Activated naive CD8-positive, alpha-beta T cell treated with anti-CD3 and anti-CD28 coated beads, Interleukin-2, amount 10 ng/mL, durations not matched to agents 7 days and 5 days (primary cell): ENCODE data around the gene TGIF2. TPM values are rescaled to one million over a fixed set of nuclear protein-coding genes. Genes with fewer than 3 reads are reported as not detected.
A peak's percentile ranks its signal among the peaks of the same experiment; 100 is the strongest.

Experiments used
- ATAC-seq: fragments of 150-1000 bp; cut with Tn5 transposase; one replicate; pipeline ENCODE4 v1.10.0; 2021; ENCODE audit warnings: low read depth, moderate library complexity
- POLR2A ChIA-PET: fragments of 350-600 bp; sonication (Branson Sonifier 250); formaldehyde crosslinking; loops from one replicate; lab custom pipeline; 2021; ENCODE audit warnings: antibody characterized with exemption; lab: Charles Lee
- DNase-seq: peaks from one replicate; pipeline ENCODE4 v3.0.0; 2021
- H3K27ac Mint-ChIP-seq: one replicate; pipeline ENCODE4 v1.8.0; 2022; ENCODE audit warnings: mild to moderate bottlenecking, mixed read lengths
- H3K27me3 Mint-ChIP-seq: one replicate; pipeline ENCODE4 v1.8.0; 2022; ENCODE audit warnings: mild to moderate bottlenecking, moderate library complexity, mixed read lengths
- H3K36me3 Mint-ChIP-seq: one replicate; pipeline ENCODE4 v1.8.0; 2021; ENCODE audit warnings: mild to moderate bottlenecking, mixed read lengths
- H3K4me1 Mint-ChIP-seq: one replicate; pipeline ENCODE4 v1.8.0; 2021; ENCODE audit warnings: mixed read lengths
- H3K4me3 Mint-ChIP-seq: one replicate; pipeline ENCODE4 v1.8.0; 2022; ENCODE audit warnings: mild to moderate bottlenecking, moderate library complexity, mixed read lengths
- H3K9me3 Mint-ChIP-seq: one replicate; pipeline ENCODE4 v1.8.0; 2021; ENCODE audit warnings: mixed read lengths
- total RNA-seq, 2 experiments: library from RNA; stranded (reverse); gene quantifications; one replicate each; pipeline ENCODE4 v1.2.3, GENCODE V29; 2021

Gene TGIF2
- total RNA-seq, 2 experiments from 2014 or later = 32.2 to 33.1 TPM

GRCh38 chr20:36541768-36542488 lies 31.5 kb upstream of the TGIF2 start:
- Mint-ChIP-seq H3K27ac (no peak overlapping the region), H3K9me3 (no peaks in the 10 kb centered on the region), H3K36me3 (no peaks in the 10 kb centered on the region), H3K4me1 (peaks cover 2% of the 10 kb centered on the region), H3K27me3 (no peaks in the 10 kb centered on the region), H3K4me3 (no peak overlapping the region)
- ATAC-seq (no peak), DNase-seq (no peak)
- POLR2A ChIA-PET = no interaction called here

DNA sequence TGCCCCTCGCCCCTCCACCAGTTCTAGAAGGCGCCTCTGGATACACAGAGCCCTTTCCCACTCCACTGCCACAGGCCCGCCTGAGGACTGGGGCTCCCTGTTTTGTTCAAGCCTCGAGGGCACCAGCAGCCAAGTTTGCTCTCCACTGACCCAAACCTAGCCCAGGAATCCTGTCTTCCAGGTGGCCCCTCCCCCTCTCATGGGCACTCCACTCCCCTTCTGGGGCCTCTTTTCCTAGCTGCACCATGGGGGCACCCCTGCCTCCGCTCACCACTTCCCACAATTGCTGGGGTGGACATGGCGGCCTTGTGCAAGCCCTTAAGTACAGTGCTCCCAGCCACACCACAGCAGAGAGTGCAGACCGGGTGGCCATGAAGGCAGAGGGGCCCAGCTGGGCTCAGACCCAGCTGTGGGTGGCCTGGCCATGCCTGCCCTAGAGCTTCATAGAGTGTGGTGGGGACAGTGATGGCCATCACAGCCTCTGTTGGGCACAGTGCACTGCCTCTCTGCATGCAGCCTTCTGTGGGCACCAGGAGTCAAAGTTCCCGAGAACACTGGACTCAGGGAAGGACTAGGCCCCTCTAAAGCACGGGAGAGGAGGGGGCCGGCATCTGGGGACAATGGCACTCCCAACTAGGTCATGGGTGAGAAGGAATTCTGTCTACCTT lies 30.7 kb upstream of the TGIF2 start:
- POLR2A ChIA-PET = no interaction called here
- Mint-ChIP-seq H3K27me3 (no peaks in the 10 kb centered on the region), H3K9me3 (no peaks in the 10 kb centered on the region), H3K4me1 (peaks cover 2% of the 10 kb centered on the region), H3K36me3 (no peaks in the 10 kb centered on the region), H3K4me3 (no peak overlapping the region), H3K27ac (no peak overlapping the region)
- ATAC-seq (no peak), DNase-seq (no peak)

- H3K36me3 Mint-ChIP-seq = no peaks in the 10 kb centered on the region
- POLR2A ChIA-PET = interaction anchor here (0.6 kb wide), 2 partner anchors 53 to 552 kb away, joined by 3 to 5 read pairs; partner anchors contain the start of gene RBL1
- no peak overlapping the region for H3K4me3 Mint-ChIP-seq
- no peak for DNase-seq
- ATAC-seq = no peak
- no peaks in the 10 kb centered on the region for H3K27me3 Mint-ChIP-seq
- no peak overlapping the region for H3K27ac Mint-ChIP-seq
- H3K4me1 Mint-ChIP-seq = peaks cover 2% of the 10 kb centered on the region
- no peaks in the 10 kb centered on the region for H3K9me3 Mint-ChIP-seq
Observed at GRCh38 chr20:36543184-36544133, 29.9 kb upstream of the TGIF2 start.

DNA sequence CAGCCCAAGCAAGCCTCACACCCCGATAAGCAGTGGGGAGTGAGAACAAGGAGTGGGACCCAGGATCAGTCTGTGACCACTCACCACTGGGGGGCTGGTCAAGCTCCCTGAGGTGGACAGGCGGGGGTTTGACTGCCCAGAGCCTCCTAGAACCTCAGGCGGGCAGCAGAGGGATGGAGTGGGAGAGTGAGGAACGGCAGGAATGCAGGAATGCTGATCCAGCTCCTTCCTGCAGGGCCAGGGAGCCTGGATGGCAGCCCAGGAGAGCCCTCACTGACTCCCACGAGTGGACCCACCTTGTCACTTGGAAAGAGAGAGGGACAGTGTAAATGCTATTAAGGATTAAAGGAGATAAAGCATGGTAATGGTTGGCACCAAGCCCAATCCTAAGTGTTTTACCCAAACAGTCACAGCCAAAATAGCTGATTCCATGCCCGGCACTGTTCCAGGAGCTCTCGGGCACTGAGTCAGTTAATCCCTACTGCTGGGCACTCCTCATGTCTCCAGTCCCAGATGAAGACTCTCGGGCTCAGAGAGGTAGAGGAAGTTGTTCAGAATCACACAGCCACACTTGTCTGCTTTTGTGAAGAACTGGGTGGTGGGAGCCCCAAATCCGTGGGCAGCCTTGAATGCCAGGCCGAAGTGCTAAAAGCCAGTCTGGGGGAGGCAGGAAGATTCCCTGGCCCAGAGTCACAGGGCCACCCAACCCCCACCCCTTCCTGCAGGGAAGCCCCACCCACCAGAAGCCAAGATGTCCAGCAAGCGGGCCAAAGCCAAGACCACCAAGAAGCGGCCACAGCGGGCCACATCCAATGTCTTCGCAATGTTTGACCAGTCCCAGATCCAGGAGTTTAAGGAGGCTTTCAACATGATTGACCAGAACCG lies 29.0 kb upstream of the TGIF2 start:
- DNase-seq (no peak), ATAC-seq (no peak)
- H3K4me3 Mint-ChIP-seq = no peak overlapping the region
- H3K27ac Mint-ChIP-seq = no peak overlapping the region
- no peaks in the 10 kb centered on the region for H3K9me3 Mint-ChIP-seq
- H3K4me1 Mint-ChIP-seq = peaks cover 2% of the 10 kb centered on the region
- POLR2A ChIA-PET = interaction anchor here (0.6 kb wide), 2 partner anchors 52 to 551 kb away, joined by 3 to 5 read pairs; partner anchors contain the start of gene RBL1
- H3K27me3 Mint-ChIP-seq = no peaks in the 10 kb centered on the region
- H3K36me3 Mint-ChIP-seq = no peaks in the 10 kb centered on the region

DNA sequence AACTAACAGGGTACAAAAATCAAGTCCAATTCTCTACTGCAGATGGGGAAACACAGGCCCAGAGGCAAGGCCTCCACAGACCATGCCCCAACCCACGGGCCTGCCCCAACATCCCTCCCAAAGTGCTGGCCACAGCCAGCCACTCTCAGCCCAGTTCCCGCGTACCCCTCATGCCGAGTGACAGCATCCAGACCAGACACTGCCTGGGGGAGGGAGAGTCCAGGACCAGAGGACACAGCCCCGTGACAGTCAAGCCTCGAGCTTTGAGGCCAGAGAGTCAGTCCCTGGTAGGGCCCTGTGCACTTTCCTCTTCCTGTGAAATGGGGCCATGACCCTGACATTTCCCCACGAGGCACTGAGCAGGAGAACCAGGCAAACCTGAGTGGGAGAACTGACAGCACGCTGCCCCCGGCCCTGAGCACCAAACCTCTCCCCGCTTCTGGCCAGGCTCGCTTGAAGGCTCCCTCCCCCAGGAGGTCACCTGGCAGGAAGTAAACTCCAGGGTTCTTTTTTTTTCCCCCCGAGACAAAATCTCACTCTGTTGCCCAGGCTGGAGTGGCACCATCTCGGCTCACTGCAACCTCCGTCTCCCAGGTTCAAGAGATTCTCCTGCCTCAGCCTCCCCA lies 27.2 kb upstream of the TGIF2 start:
- H3K4me3 Mint-ChIP-seq = no peak overlapping the region
- no peak for ATAC-seq
- peaks cover 2% of the 10 kb centered on the region for H3K4me1 Mint-ChIP-seq
- no peak for DNase-seq
- no peaks in the 10 kb centered on the region for H3K9me3 Mint-ChIP-seq
- no peaks in the 10 kb centered on the region for H3K36me3 Mint-ChIP-seq
- no peaks in the 10 kb centered on the region for H3K27me3 Mint-ChIP-seq
- peak overlapping the region; percentile 48 for H3K27ac Mint-ChIP-seq
- POLR2A ChIA-PET = no interaction called here

DNA sequence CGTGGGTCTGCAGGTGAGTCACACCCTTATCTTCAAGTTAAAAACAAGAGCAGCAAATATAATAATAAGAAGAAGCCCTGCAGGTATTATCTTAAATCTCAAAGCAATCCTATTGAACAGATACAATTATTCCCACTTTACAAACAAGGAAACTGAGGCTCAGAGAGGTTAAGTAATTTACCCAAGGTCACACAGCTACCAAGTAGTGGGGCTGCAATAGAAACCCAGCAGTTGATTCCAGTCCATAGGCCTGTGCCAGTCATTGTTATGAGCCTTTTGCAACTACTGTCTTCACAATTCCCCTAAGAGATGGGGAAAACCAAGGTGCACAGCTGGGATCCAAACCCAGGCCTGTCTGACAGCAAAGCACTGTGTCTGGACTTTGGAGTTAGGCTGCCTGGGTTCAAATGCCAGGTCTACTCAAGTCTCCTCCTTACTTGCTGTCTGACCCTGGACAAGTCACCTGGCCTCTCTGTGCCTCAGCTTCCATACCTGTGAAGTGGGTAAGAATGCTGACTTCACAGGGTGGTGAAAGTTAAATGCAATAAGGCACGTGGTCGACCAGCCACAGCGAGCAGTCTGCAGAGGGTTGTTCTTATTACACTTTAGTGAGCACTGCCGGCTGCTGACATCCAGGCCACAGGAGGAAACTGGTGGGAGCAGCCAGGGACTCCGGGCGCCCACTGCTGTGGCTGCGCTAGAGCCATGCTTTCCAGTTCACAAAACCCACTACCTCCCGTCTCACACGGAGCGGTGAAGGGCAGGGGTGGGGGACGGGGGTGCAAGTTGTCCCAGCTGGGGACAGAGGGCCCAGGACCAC lies 26.0 kb upstream of the TGIF2 start:
- no peak overlapping the region for H3K27ac Mint-ChIP-seq
- no peak for DNase-seq
- no peaks in the 10 kb centered on the region for H3K36me3 Mint-ChIP-seq
- ATAC-seq = no peak
- H3K27me3 Mint-ChIP-seq = no peaks in the 10 kb centered on the region
- POLR2A ChIA-PET = interaction anchor here (0.6 kb wide), 1 partner anchor 36 kb away, joined by 3 read pairs; no protein-coding TSS in a partner anchor
- peaks cover 2% of the 10 kb centered on the region for H3K4me1 Mint-ChIP-seq
- H3K9me3 Mint-ChIP-seq = no peaks in the 10 kb centered on the region
- no peak overlapping the region for H3K4me3 Mint-ChIP-seq

DNA sequence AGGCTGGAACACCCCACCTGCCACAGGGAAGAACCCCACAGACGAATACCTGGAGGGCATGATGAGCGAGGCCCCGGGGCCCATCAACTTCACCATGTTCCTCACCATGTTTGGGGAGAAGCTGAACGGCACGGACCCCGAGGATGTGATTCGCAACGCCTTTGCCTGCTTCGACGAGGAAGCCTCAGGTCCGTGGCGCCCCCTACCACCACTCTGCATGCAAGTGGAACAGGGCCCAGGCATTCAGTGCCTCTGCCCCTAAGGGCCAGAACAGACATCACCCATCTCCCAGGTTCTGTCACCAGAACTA lies 25.4 kb upstream of the TGIF2 start:
- Mint-ChIP-seq H3K9me3 (no peaks in the 10 kb centered on the region), H3K27me3 (no peaks in the 10 kb centered on the region), H3K4me3 (no peak overlapping the region), H3K27ac (no peak overlapping the region), H3K36me3 (no peaks in the 10 kb centered on the region), H3K4me1 (peaks cover 2% of the 10 kb centered on the region)
- DNase-seq (no peak), ATAC-seq (no peak)
- POLR2A ChIA-PET = no interaction called here

- DNase-seq = no peak
- H3K27me3 Mint-ChIP-seq = no peaks in the 10 kb centered on the region
- H3K27ac Mint-ChIP-seq = no peak overlapping the region
- POLR2A ChIA-PET = no interaction called here
- no peaks in the 10 kb centered on the region for H3K36me3 Mint-ChIP-seq
- H3K4me3 Mint-ChIP-seq = no peak overlapping the region
- H3K4me1 Mint-ChIP-seq = peaks cover 4% of the 10 kb centered on the region
- no peak for ATAC-seq
- no peaks in the 10 kb centered on the region for H3K9me3 Mint-ChIP-seq
Observed at GRCh38 chr20:36548704-36549627, 24.4 kb upstream of the TGIF2 start.

DNA sequence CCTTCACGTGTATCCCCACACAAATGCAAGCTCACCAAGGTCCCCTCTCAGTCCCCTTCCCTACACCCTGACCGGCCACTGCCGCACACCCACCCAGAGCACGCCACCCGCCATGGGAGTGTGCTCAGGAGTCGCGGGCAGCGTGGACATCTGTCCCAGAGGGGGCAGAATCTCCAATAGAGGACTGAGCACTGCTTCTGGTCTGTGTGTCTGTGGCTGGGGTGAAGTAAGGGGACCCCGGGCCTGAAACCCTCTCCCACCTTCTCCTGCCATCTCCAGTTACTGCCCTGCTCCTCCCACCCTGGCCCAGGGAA lies 23.8 kb upstream of the TGIF2 start:
- no peak for ATAC-seq
- no peak overlapping the region for H3K4me3 Mint-ChIP-seq
- no peaks in the 10 kb centered on the region for H3K27me3 Mint-ChIP-seq
- no peak overlapping the region for H3K27ac Mint-ChIP-seq
- H3K4me1 Mint-ChIP-seq = peaks cover 4% of the 10 kb centered on the region
- H3K36me3 Mint-ChIP-seq = no peaks in the 10 kb centered on the region
- POLR2A ChIA-PET = no interaction called here
- no peaks in the 10 kb centered on the region for H3K9me3 Mint-ChIP-seq
- no peak for DNase-seq

DNA sequence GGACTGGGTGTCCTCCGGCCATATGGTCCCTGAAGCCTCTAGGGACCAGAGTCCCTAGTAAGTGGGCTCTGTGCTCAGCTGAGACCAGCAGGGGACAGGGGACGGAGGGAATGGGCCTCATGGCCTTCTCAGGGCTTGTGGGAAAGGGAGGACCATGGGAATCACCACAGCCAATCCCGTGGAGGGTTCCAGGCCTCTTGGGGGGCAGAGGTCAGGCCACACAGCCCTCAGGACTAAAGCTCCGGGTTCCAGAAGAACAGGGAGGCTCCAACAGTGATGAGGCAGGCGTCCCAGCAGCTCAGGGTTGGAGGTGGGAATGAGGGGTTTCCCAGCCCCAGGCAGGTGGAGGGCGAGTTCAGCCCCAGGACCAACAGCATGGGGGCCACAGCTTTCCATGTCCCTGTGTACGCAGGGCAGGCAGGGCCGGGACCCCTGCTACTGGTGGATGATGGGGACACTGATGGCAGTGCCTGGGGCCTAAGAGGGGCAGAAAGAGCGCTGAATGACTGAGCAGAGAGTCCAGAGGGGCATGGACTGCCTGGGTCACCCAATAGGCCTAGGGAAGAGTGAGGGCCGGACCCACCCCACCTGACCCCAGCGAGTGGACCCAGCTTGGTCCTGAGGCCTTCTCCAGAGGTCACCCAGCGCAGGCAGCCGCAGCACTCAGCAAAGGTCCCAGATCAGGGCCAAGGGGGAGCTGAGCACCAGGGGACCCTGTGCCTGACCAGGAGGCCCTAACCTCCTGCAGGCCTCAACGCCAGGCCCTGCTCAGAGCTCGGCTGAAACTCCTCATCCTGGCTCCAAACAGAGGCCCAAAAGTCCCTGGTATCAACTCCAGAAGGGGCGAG lies 23.2 kb upstream of the TGIF2 start:
- DNase-seq (no peak), ATAC-seq (no peak)
- H3K4me1 Mint-ChIP-seq = peaks cover 4% of the 10 kb centered on the region
- H3K36me3 Mint-ChIP-seq = no peaks in the 10 kb centered on the region
- H3K27me3 Mint-ChIP-seq = no peaks in the 10 kb centered on the region
- no peak overlapping the region for H3K27ac Mint-ChIP-seq
- POLR2A ChIA-PET = no interaction called here
- H3K9me3 Mint-ChIP-seq = no peaks in the 10 kb centered on the region
- no peak overlapping the region for H3K4me3 Mint-ChIP-seq
